DOHH2 (cell line): Measurements from ENCODE around the gene KRTAP10-3.

ENCODE experiments used
- H3F3A ChIP-seq: fragments of 200-600 bp; sonication (generic), shearing (Covaris generic); 2 replicates; pipeline ENCODE4 v1.6.0; 2016; ENCODE audit warnings: antibody characterized with exemption, mild to moderate bottlenecking; ENCODE audit not compliant: control insufficient read depth, insufficient read depth
- H3K27ac ChIP-seq: fragments of 200-600 bp; sonication (generic); 2 replicates; pipeline ENCODE4 v1.5.1; 2014; ENCODE audit warnings: low read depth, mild to moderate bottlenecking, low read length, moderate library complexity
- H3K27me3 ChIP-seq: fragments of 200-600 bp; sonication (generic); 2 replicates; pipeline ENCODE4 v1.6.1; 2014; ENCODE audit warnings: mild to moderate bottlenecking, low read length, mixed read lengths; ENCODE audit not compliant: control insufficient read depth
- H3K36me3 ChIP-seq: fragments of 200-600 bp; sonication (generic); 2 replicates; pipeline ENCODE4 v1.6.1; 2014; ENCODE audit warnings: mild to moderate bottlenecking, low read length, moderate library complexity, mixed read lengths; ENCODE audit not compliant: control insufficient read depth
- H3K4me1 ChIP-seq: fragments of 200-600 bp; sonication (generic); 2 replicates; pipeline ENCODE4 v1.6.1; 2014; ENCODE audit warnings: mild to moderate bottlenecking, low read length, mixed read lengths; ENCODE audit not compliant: control insufficient read depth
- H3K4me2 ChIP-seq: fragments of 200-600 bp; sonication (generic); 2 replicates; pipeline ENCODE4 v1.6.0; 2014; ENCODE audit warnings: mild to moderate bottlenecking, low read length, moderate library complexity
- H3K4me3 ChIP-seq: fragments of 200-600 bp; sonication (generic); 2 replicates; pipeline ENCODE4 v1.5.1; 2014; ENCODE audit warnings: mild to moderate bottlenecking, low read length, mixed read lengths
- H3K79me2 ChIP-seq: fragments of 200-600 bp; sonication (generic); 2 replicates; pipeline ENCODE4 v1.6.1; 2014; ENCODE audit warnings: mild to moderate bottlenecking, low read length, mixed read lengths; ENCODE audit not compliant: control insufficient read depth
- H3K9me2 ChIP-seq: fragments of 200-600 bp; sonication (generic); replicated peaks from 2 replicates; pipeline ENCODE4 v1.6.1; 2014; ENCODE audit warnings: mild to moderate bottlenecking, low read length, mixed read lengths; ENCODE audit not compliant: control insufficient read depth
- H3K9me3 ChIP-seq: fragments of 200-600 bp; sonication (generic); 2 replicates; pipeline ENCODE4 v1.6.1; 2014; ENCODE audit warnings: antibody characterized with exemption, low read length, mixed read lengths; ENCODE audit not compliant: control insufficient read depth, insufficient read depth
- H4K20me1 ChIP-seq: fragments of 200-600 bp; sonication (generic); 2 replicates; pipeline ENCODE4 v1.6.0; 2014; ENCODE audit warnings: low read depth, mild to moderate bottlenecking, antibody characterized with exemption, low read length, moderate library complexity; ENCODE audit not compliant: control insufficient read depth, insufficient read depth
- EZH2phosphoT487 ChIP-seq: fragments of 200-600 bp; sonication (generic); IDR thresholded peaks from 2 replicates; pipeline ENCODE4 v1.6.1; 2017; ENCODE audit warnings: borderline replicate concordance, mild to moderate bottlenecking, antibody characterized with exemption, low read length, moderate library complexity, mixed read lengths
- TF ChIP-seq, protein P1 (sequence below): fragments of 200-600 bp; sonication (generic); IDR thresholded peaks from one replicate; pipeline ENCODE4 v1.5.1; 2014; ENCODE audit warnings: antibody characterized with exemption, mild to moderate bottlenecking, low read depth, low read length; ENCODE audit not compliant: poor library complexity, severe bottlenecking

Gene KRTAP10-3

GRCh38 chr21:44510109-44510507 is 48.5 kb downstream of the KRTAP10-3 start:
- Histone ChIP-seq H3K4me3 (no peak overlapping the region), H4K20me1 (no peaks in the 10 kb centered on the region), H3K9me2 (no peaks in the 10 kb centered on the region), H3K27ac (no peak overlapping the region), H3K9me3 (no peaks in the 10 kb centered on the region), H3K36me3 (no peaks in the 10 kb centered on the region), H3K4me1 (no peaks in the 10 kb centered on the region), H3K79me2 (no peaks in the 10 kb centered on the region), H3F3A (no peaks in the 10 kb centered on the region), H3K27me3 (no peaks in the 10 kb centered on the region), H3K4me2 (peak overlapping the region; percentile 41)
- TF ChIP-seq, protein P1, sequence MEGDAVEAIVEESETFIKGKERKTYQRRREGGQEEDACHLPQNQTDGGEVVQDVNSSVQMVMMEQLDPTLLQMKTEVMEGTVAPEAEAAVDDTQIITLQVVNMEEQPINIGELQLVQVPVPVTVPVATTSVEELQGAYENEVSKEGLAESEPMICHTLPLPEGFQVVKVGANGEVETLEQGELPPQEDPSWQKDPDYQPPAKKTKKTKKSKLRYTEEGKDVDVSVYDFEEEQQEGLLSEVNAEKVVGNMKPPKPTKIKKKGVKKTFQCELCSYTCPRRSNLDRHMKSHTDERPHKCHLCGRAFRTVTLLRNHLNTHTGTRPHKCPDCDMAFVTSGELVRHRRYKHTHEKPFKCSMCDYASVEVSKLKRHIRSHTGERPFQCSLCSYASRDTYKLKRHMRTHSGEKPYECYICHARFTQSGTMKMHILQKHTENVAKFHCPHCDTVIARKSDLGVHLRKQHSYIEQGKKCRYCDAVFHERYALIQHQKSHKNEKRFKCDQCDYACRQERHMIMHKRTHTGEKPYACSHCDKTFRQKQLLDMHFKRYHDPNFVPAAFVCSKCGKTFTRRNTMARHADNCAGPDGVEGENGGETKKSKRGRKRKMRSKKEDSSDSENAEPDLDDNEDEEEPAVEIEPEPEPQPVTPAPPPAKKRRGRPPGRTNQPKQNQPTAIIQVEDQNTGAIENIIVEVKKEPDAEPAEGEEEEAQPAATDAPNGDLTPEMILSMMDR, result no peak
- no peak for TF ChIP-seq EZH2phosphoT487

DNA sequence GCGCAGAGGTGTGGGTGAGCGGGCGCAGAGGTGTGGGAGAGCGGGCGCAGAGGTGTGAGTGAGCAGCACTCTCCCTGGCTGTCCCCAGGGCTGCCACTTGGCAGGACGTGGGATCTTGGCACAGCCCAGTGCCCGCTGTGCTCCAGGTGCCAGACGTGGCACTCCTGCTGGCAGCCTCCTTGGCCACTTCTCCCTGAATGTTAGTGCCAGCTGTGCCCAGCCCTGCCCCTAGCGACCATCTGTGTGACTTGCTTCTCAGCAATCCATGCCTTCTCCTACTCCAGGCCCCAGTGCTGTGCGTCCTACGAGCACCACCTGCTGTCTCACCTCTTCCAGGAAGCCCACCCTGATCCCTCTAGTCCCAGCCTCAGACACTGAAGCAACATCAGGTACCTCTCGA is 49.1 kb downstream of the KRTAP10-3 start:
- H3K36me3 ChIP-seq, result no peaks in the 10 kb centered on the region
- no peaks in the 10 kb centered on the region for H3K9me3 ChIP-seq
- no peaks in the 10 kb centered on the region for H4K20me1 ChIP-seq
- no peak overlapping the region for H3K4me3 ChIP-seq
- H3K27me3 ChIP-seq, result no peaks in the 10 kb centered on the region
- no peaks in the 10 kb centered on the region for H3K4me1 ChIP-seq
- H3K27ac ChIP-seq, result no peak overlapping the region
- TF ChIP-seq, protein P1, result no peak
- TF ChIP-seq EZH2phosphoT487, result no peak
- no peaks in the 10 kb centered on the region for H3K79me2 ChIP-seq
- H3K4me2 ChIP-seq, result no peak overlapping the region
- no peaks in the 10 kb centered on the region for H3F3A ChIP-seq
- no peaks in the 10 kb centered on the region for H3K9me2 ChIP-seq

GRCh38 chr21:44508711-44509445 is 49.7 kb downstream of the KRTAP10-3 start:
- Histone ChIP-seq H3K4me1 (no peaks in the 10 kb centered on the region), H3F3A (no peaks in the 10 kb centered on the region), H4K20me1 (no peaks in the 10 kb centered on the region), H3K27ac (no peak overlapping the region), H3K27me3 (no peaks in the 10 kb centered on the region), H3K36me3 (no peaks in the 10 kb centered on the region), H3K4me2 (no peak overlapping the region), H3K4me3 (no peak overlapping the region), H3K9me2 (no peaks in the 10 kb centered on the region), H3K79me2 (no peaks in the 10 kb centered on the region), H3K9me3 (no peaks in the 10 kb centered on the region)
- TF ChIP-seq EZH2phosphoT487, result no peak
- TF ChIP-seq, protein P1, result no peak

DNA sequence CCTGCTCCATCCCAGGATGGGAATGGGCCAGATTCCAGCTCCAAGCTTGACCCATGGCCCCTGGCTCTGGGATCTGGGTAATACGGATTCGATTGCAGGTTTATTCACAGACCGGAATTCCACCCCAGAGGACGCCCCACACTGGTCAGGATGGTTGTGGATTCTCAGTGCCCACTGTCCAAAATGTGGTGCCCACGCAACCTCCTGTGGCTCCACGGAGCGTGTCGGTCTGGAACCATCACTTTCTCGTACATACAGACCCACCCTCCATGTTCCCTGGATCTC is 50.2 kb downstream of the KRTAP10-3 start:
- no peak overlapping the region for H3K27ac ChIP-seq

More for the DNA sequence above, 50.2 kb downstream of the KRTAP10-3 start:
- no peaks in the 10 kb centered on the region for H3K27me3 ChIP-seq
- no peaks in the 10 kb centered on the region for H3K79me2 ChIP-seq
- no peak overlapping the region for H3K4me3 ChIP-seq
- TF ChIP-seq, protein P1, result no peak
- no peak for TF ChIP-seq EZH2phosphoT487
- H3K4me1 ChIP-seq, result no peaks in the 10 kb centered on the region
- H3K4me2 ChIP-seq, result no peak overlapping the region
- H3K36me3 ChIP-seq, result no peaks in the 10 kb centered on the region
- H4K20me1 ChIP-seq, result no peaks in the 10 kb centered on the region
- no peaks in the 10 kb centered on the region for H3K9me3 ChIP-seq
- H3K9me2 ChIP-seq, result no peaks in the 10 kb centered on the region
- no peaks in the 10 kb centered on the region for H3F3A ChIP-seq
